ENCODE results near the gene ATP8B1.

- TF ChIP-seq EZH2phosphoT487 (IDR thresholded peaks at IDR 0.05; ENCODE audit: insufficient read depth, low read depth), result 0 out of 2 replicates have a peak, but pooled peaks have one; percentile 24
- no peak for TF ChIP-seq EZH2 (IDR thresholded peaks at IDR 0.05; ENCODE audit: insufficient read depth, poor library complexity, severe bottlenecking)
These were observed 4.4 kb upstream of the ATP8B1 start for GRCh38 chr18:57807336-57808117.

Data from GM23248 (cell line).